K562 (cell line): Measurements from ENCODE around the gene RPL35. TPM values are rescaled to one million over a fixed set of nuclear protein-coding genes. Genes with fewer than 3 reads are reported as not detected.

Experiments
- CHAMP1 ChIP-seq: fragments of 450-650 bp; IDR thresholded peaks from 2 replicates; pipeline ENCODE4 v1.6.1; 2016; ENCODE audit warnings: mild to moderate bottlenecking
- CTCF ChIP-seq, 3 experiments: IDR thresholded peaks in 2 of 3; conservative IDR thresholded peaks in 1 of 3; 2 replicates each; pipeline ENCODE4 v1.5.1; 2011 to 2012; ENCODE audit warnings: low read length in 3 of 3, mild to moderate bottlenecking in 3 of 3, control low read depth in 2 of 3, improper control_type of control experiment in 1 of 3, inconsistent platforms in 1 of 3, low read depth in 1 of 3, mixed read lengths in 1 of 3, moderate library complexity in 1 of 3; ENCODE audit not compliant: insufficient read depth in 2 of 3
- E2F3 ChIP-seq: fragments of 250-450 bp; sonication (Bioruptor Pico); IDR thresholded peaks from 2 replicates; pipeline ENCODE4 v1.4.0; 2020; ENCODE audit warnings: mild to moderate bottlenecking
- IFI16 ChIP-seq: fragments of 250-450 bp; sonication (Bioruptor Pico); IDR thresholded peaks from 2 replicates; pipeline ENCODE4 v2.1.2; 2022; ENCODE audit warnings: mild to moderate bottlenecking, inconsistent platforms
- ILF3 ChIP-seq: fragments of 450-650 bp; IDR thresholded peaks from 2 replicates; pipeline ENCODE4 v1.6.1; 2018; ENCODE audit warnings: antibody characterized with exemption, mild to moderate bottlenecking, moderate library complexity, borderline replicate concordance
- KDM5B ChIP-seq: fragments of 200-600 bp; sonication (generic); IDR thresholded peaks from 2 replicates; pipeline ENCODE4 v1.6.1; 2012; ENCODE audit warnings: low read depth, mild to moderate bottlenecking, moderate library complexity, low read length, control low read depth, inconsistent platforms; ENCODE audit not compliant: insufficient replicate concordance
- SIN3A ChIP-seq, 2 experiments: fragments of 150-350 bp in 1 of 2; IDR thresholded peaks; 2 replicates each; pipeline ENCODE4 v1.6.1; 2011 to 2016; ENCODE audit warnings: borderline replicate concordance in 2 of 2, low read depth in 2 of 2, low read length in 2 of 2, mild to moderate bottlenecking in 2 of 2, moderate library complexity in 2 of 2; ENCODE audit not compliant: control insufficient read depth in 1 of 2
- SMARCC2 ChIP-seq: fragments of 450-650 bp; IDR thresholded peaks from 2 replicates; pipeline ENCODE4 v1.6.1; 2017; ENCODE audit warnings: antibody characterized with exemption, moderate library complexity, mild to moderate bottlenecking, low read depth
- SRSF3 ChIP-seq: fragments of 200-400 bp; formaldehyde crosslinking; IDR thresholded peaks from 2 replicates; pipeline ENCODE4 v1.6.1; 2016; ENCODE audit warnings: mild to moderate bottlenecking, low read length, moderate library complexity; ENCODE audit not compliant: insufficient read depth
- TRIM25 ChIP-seq: fragments of 450-650 bp; IDR thresholded peaks from 2 replicates; pipeline ENCODE4 v1.7.0; 2016; ENCODE audit warnings: borderline replicate concordance
- ZKSCAN3 ChIP-seq: fragments of 250-450 bp; sonication (Bioruptor Pico); IDR thresholded peaks from 2 replicates; pipeline ENCODE4 v1.4.0; 2020
- ZNF3 ChIP-seq: fragments of 250-450 bp; sonication (Bioruptor Pico); IDR thresholded peaks from 2 replicates; pipeline ENCODE4 v1.5.0; 2021; ENCODE audit warnings: mild to moderate bottlenecking, moderate library complexity
- ZNF507 ChIP-seq: conservative IDR thresholded peaks from 2 replicates; pipeline ENCODE4 v1.6.1; 2017; ENCODE audit warnings: missing genetic modification characterization, missing compliant biosample characterization
- ZNF766 ChIP-seq: fragments of 200-800 bp; sonication (Bioruptor generic); conservative IDR thresholded peaks from 2 replicates; pipeline ENCODE4 v1.6.1; 2016; ENCODE audit warnings: missing genetic modification characterization, missing compliant biosample characterization
- ZNF780A ChIP-seq: fragments of 250-450 bp; sonication (Bioruptor Pico); IDR thresholded peaks from 2 replicates; pipeline ENCODE4 v1.5.0; 2021; ENCODE audit warnings: mild to moderate bottlenecking
- ZZZ3 ChIP-seq: fragments of 450-650 bp; IDR thresholded peaks from 2 replicates; pipeline ENCODE4 v1.6.1; 2016; ENCODE audit warnings: antibody characterized with exemption, mild to moderate bottlenecking, moderate library complexity
- polyA plus RNA-seq, 8 experiments: library from polyadenylated mRNA; depleted of rRNA in 4 of 8; stranded (reverse) in 5 of 8; unstranded in 3 of 8; fragments of >200 nt; fragmentation: Nextera tagmentation in 2 of 8; fragmentation: Illumina TruSeq in 1 of 8; extraction: Ambion mirVana in 2 of 8; extraction: Trizol in 1 of 8; gene quantifications; 2 replicates each; pipeline versions ENCODE4 v1.2.1 to v1.2.3, GENCODE V29; 2011 to 2014; ENCODE audit warnings: inconsistent platforms in 1 of 8, missing spikeins in 1 of 8
- total RNA-seq, 7 experiments: library from RNA; depleted of rRNA in 6 of 7; stranded (reverse); fragments of >200 nt in 6 of 7; fragmentation: Illumina TruSeq in 2 of 7; extraction: Trizol in 2 of 7; gene quantifications; 2 replicates each; pipeline versions ENCODE4 v1.2.1 to v1.2.3, GENCODE V29; 2011 to 2021; ENCODE audit warnings: low replicate concordance in 1 of 7
- TF ChIP-seq, protein P1 (sequence below): fragments of 450-650 bp; IDR thresholded peaks from 2 replicates; pipeline ENCODE4 v1.6.1; 2016; ENCODE audit warnings: missing biosample characterization, missing genetic modification characterization
- TF ChIP-seq, protein P2 (sequence below): fragments of 150-350 bp; conservative IDR thresholded peaks from 2 replicates; pipeline ENCODE4 v1.6.1; 2014; ENCODE audit warnings: low read length

Gene RPL35
- total and polyA plus RNA-seq, 9 of the 15 experiments (the other 6 are each of a cell fraction or from before 2014, with no cell fraction given): 1,755 to 5,101 (median 3,405) TPM

GRCh38 chr9:124840300-124840833 lies 21.4 kb downstream of the RPL35 start (continued):
- TF ChIP-seq, protein P1, sequence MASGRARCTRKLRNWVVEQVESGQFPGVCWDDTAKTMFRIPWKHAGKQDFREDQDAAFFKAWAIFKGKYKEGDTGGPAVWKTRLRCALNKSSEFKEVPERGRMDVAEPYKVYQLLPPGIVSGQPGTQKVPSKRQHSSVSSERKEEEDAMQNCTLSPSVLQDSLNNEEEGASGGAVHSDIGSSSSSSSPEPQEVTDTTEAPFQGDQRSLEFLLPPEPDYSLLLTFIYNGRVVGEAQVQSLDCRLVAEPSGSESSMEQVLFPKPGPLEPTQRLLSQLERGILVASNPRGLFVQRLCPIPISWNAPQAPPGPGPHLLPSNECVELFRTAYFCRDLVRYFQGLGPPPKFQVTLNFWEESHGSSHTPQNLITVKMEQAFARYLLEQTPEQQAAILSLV (tag): no peak
- no peak for TF ChIP-seq ZNF766 (CRISPR knock-in tag)
- TF ChIP-seq IFI16 (CRISPR knock-in tag): no peak
- no peak for TF ChIP-seq SIN3A (IDR thresholded peaks at IDR 0.05; ENCODE audit: borderline replicate concordance in 2 of 2, control insufficient read depth in 1 of 2, low read depth in 2 of 2, low read length in 2 of 2)
- no peak for TF ChIP-seq CHAMP1
- TF ChIP-seq ZNF3 (CRISPR knock-in tag): no peak
- no peak for TF ChIP-seq ZZZ3
- TF ChIP-seq ILF3: no peak
- no peak for TF ChIP-seq ZNF507 (tag)
- no peak for TF ChIP-seq ZNF780A (CRISPR knock-in tag)
- no peak for TF ChIP-seq E2F3
- TF ChIP-seq KDM5B: no peak
- no peak for TF ChIP-seq ZKSCAN3 (CRISPR knock-in tag)
- TF ChIP-seq, protein P2, sequence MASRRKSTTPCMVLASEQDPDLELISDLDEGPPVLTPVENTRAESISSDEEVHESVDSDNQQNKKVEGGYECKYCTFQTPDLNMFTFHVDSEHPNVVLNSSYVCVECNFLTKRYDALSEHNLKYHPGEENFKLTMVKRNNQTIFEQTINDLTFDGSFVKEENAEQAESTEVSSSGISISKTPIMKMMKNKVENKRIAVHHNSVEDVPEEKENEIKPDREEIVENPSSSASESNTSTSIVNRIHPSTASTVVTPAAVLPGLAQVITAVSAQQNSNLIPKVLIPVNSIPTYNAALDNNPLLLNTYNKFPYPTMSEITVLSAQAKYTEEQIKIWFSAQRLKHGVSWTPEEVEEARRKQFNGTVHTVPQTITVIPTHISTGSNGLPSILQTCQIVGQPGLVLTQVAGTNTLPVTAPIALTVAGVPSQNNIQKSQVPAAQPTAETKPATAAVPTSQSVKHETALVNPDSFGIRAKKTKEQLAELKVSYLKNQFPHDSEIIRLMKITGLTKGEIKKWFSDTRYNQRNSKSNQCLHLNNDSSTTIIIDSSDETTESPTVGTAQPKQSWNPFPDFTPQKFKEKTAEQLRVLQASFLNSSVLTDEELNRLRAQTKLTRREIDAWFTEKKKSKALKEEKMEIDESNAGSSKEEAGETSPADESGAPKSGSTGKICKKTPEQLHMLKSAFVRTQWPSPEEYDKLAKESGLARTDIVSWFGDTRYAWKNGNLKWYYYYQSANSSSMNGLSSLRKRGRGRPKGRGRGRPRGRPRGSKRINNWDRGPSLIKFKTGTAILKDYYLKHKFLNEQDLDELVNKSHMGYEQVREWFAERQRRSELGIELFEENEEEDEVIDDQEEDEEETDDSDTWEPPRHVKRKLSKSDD: no peak
- TF ChIP-seq SRSF3: no peak
- TF ChIP-seq CTCF (IDR thresholded peaks at IDR 0.05 in 2 of 3, conservative IDR thresholded peaks at IDR 0.05 in 1 of 3; ENCODE audit: insufficient read depth in 2 of 3, low read depth in 1 of 3, low read length in 3 of 3): peak; percentile 67 to 84 (median 77)
- no peak for TF ChIP-seq SMARCC2
- TF ChIP-seq TRIM25: no peak
